HCT116 (cell line): ENCODE data around the gene PAM16. TPM values are rescaled to one million over a fixed set of nuclear protein-coding genes. Genes with fewer than 3 reads are reported as not detected.
A peak's percentile ranks its signal among the peaks of the same experiment; 100 is the strongest.

Experiments used
- ATAC-seq: fragments of 200-7000 bp; cut with Tn5 transposase; 2 replicates; pipeline ENCODE4 v1.9.1; 2020; ENCODE audit warnings: mild to moderate bottlenecking, moderate library complexity
- BruUV-seq: library from RNA; stranded (reverse); fragments of 400-500 nt; replicated peaks from 2 replicates; lab custom pipeline; 2021; lab: Mats Ljungman, UMichigan
- CTCF ChIA-PET: fragments of 300-600 bp; sonication (Branson Sonifier 250); formaldehyde crosslinking; loops from one replicate; lab custom pipeline; 2021; ENCODE audit warnings: antibody characterized with exemption; lab: Charles Lee
- POLR2A ChIA-PET: fragments of 300-600, 350-600 bp; sonication (Branson Sonifier 250); formaldehyde crosslinking; loops from one replicate; lab custom pipeline; 2021; ENCODE audit warnings: antibody characterized with exemption; lab: Charles Lee
- RAD21 ChIA-PET, 2 experiments: fragments of 300-600 bp; sonication (Branson Sonifier 250); formaldehyde crosslinking; loops; one replicate each; lab custom pipeline; 2023; ENCODE audit warnings: low total read pairs in 2 of 2; ENCODE audit not compliant: uncharacterized antibody in 2 of 2, unreplicated experiment in 2 of 2, low non-redundant PET in 1 of 2; lab: Charles Lee
- DNase-seq: peaks from one replicate; pipeline ENCODE4 v3.0.0-alpha.2; 2010; ENCODE audit warnings: low read depth, low spot score
- H2AFZ ChIP-seq: fragments of 200-600 bp; shearing (Covaris generic), sonication (generic); 2 replicates; pipeline ENCODE4 v1.6.1; 2017; ENCODE audit warnings: low read depth, mixed run types, mixed read lengths, antibody characterized with exemption, low read length; ENCODE audit not compliant: poor library complexity, severe bottlenecking
- H3K27ac ChIP-seq: 2 replicates; pipeline ENCODE4 v1.5.1; 2012; ENCODE audit warnings: low read depth, low read length
- H3K27me3 ChIP-seq: fragments of 200-600 bp; sonication (generic); 2 replicates; pipeline ENCODE4 v1.6.1; 2016; ENCODE audit warnings: mixed run types, low read length, mixed read lengths; ENCODE audit not compliant: insufficient read depth
- H3K36me3 ChIP-seq, 2 experiments: fragments of 200-500 bp in 1 of 2; fragments of 200-600 bp in 1 of 2; sonication (Bioruptor generic) in 1 of 2; sonication (generic) in 1 of 2; 2 replicates each; pipeline versions ENCODE4 v1.5.1 to v1.6.1; 2014 to 2016; ENCODE audit warnings: low read length in 2 of 2, inconsistent platforms in 1 of 2, mixed read lengths in 1 of 2, mixed run types in 1 of 2; ENCODE audit not compliant: insufficient read depth in 2 of 2, control insufficient read depth in 1 of 2
- H3K4me1 ChIP-seq, 2 experiments: fragments of 200-600 bp in 1 of 2; sonication (generic) in 1 of 2; 2 replicates each; pipeline versions ENCODE4 v1.5.1 to v1.6.1; 2012 to 2017; ENCODE audit warnings: low read length in 2 of 2, inconsistent platforms in 1 of 2, mild to moderate bottlenecking in 1 of 2, mixed read lengths in 1 of 2, mixed run types in 1 of 2, moderate library complexity in 1 of 2; ENCODE audit not compliant: insufficient read depth in 2 of 2, control insufficient read depth in 1 of 2
- H3K4me2 ChIP-seq: fragments of 200-600 bp; sonication (generic); 2 replicates; pipeline ENCODE4 v1.6.1; 2017; ENCODE audit warnings: mixed run types, low read length, mixed read lengths
- H3K4me3 ChIP-seq, 2 experiments: fragments of 200-600 bp in 1 of 2; sonication (generic) in 1 of 2; replicated peaks in 1 of 2; 2 replicates each; pipeline ENCODE4 v1.5.1; 2011 to 2016; ENCODE audit warnings: low read length in 2 of 2, control low read depth in 1 of 2, low read depth in 1 of 2, mild to moderate bottlenecking in 1 of 2, mixed read lengths in 1 of 2, mixed run types in 1 of 2
- H3K79me2 ChIP-seq: fragments of 200-600 bp; sonication (generic); 2 replicates; pipeline ENCODE4 v1.6.1; 2017; ENCODE audit warnings: mild to moderate bottlenecking, mixed run types, low read length, moderate library complexity, mixed read lengths; ENCODE audit not compliant: insufficient read depth
- H3K9ac ChIP-seq: fragments of 200-600 bp; sonication (generic); 2 replicates; pipeline ENCODE4 v1.6.1; 2016; ENCODE audit warnings: low read length, mixed read lengths
- H3K9me2 ChIP-seq: fragments of 200-600 bp; sonication (generic), shearing (Covaris generic); 2 replicates; pipeline ENCODE4 v1.6.1; 2017; ENCODE audit warnings: mixed run types, mild to moderate bottlenecking, moderate library complexity; ENCODE audit not compliant: insufficient read depth
- H3K9me3 ChIP-seq, 2 experiments: fragments of 200-500 bp in 1 of 2; fragments of 200-600 bp in 1 of 2; sonication (Bioruptor generic) in 1 of 2; sonication (generic) in 1 of 2; 2 replicates each; pipeline ENCODE4 v1.6.1; 2014 to 2017; ENCODE audit warnings: low read length in 2 of 2, mixed read lengths in 2 of 2, inconsistent platforms in 1 of 2, low read depth in 1 of 2, mild to moderate bottlenecking in 1 of 2, mixed run types in 1 of 2, moderate library complexity in 1 of 2; ENCODE audit not compliant: control insufficient read depth in 1 of 2, insufficient read depth in 1 of 2
- H4K20me1 ChIP-seq: fragments of 200-600 bp; sonication (generic), shearing (Covaris generic); 2 replicates; pipeline ENCODE4 v1.6.1; 2017; ENCODE audit warnings: mixed run types, mild to moderate bottlenecking, moderate library complexity; ENCODE audit not compliant: insufficient read depth
- EGR1 ChIP-seq: IDR thresholded peaks from 2 replicates; pipeline ENCODE4 v1.6.1; 2012; ENCODE audit warnings: low read depth
- JUND ChIP-seq: IDR thresholded peaks from 2 replicates; pipeline ENCODE4 v1.6.1; 2012
- POLR2AphosphoS5 ChIP-seq: IDR thresholded peaks from 2 replicates; pipeline ENCODE4 v1.6.1; 2011; ENCODE audit warnings: mild to moderate bottlenecking, low read depth, low read length, moderate library complexity
- RAD21 ChIP-seq: IDR thresholded peaks from 2 replicates; pipeline ENCODE4 v1.6.1; 2012; ENCODE audit warnings: low read depth, mild to moderate bottlenecking
- ZFX ChIP-seq: fragments of 450-650 bp; IDR thresholded peaks from 2 replicates; pipeline ENCODE4 v1.6.1; 2017
- intact Hi-C: fragments of 100-400 bp; cut with micrococcal nuclease; formaldehyde crosslinking; loops from 2 replicates; pipeline ENCODE4 v1.10.0; 2022
- total RNA-seq: library from RNA; stranded (reverse); gene quantifications from one replicate; pipeline ENCODE4 v1.2.1, GENCODE V29; 2021; ENCODE audit not compliant: unreplicated experiment

Gene PAM16
- total RNA-seq, 1 experiment from 2014 or later: 102 TPM

DNA sequence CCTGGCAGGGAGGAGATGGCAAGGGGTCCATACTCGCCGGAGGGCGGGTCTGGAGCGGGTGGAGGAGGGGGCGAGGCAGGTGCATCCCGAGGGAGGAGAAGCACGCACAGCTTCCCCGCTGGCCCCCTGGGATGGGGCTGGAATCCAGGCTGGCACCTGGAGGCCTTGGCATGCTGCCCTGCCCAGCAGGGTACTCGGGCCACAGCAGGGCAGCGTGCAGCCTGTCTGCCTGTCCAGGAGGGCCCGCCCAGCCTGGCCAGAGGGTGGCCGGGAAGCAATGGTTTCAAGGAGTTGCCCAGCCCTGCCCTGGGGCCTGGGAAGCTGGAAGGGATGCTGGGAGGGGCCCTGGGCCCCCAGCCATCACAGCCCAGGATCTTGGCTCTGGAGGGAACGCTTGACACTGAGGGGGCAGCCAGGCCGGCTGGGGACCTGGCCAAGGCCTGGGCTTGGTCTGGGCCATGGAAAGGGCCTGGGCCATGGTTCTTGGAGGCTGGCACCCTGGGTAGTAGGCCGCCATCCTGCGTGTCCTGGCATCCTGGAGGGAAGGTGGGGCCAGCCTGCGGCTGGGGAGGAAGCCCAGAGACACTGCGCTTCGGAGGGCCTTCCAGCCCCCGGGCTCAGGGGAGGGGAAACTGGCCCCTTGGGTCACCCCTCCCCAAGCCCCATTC lies 34.1 kb downstream of the PAM16 start:
- Histone ChIP-seq H3K4me1 (peaks cover 32 to 57% of the 10 kb centered on the region in 2 experiments), H3K4me2 (peak overlapping the region; percentile 93), H2AFZ (no peak overlapping the region), H3K36me3 (no peaks in the 10 kb centered on the region), H3K27me3 (no peaks in the 10 kb centered on the region), H3K27ac (peak overlapping the region; percentile 93), H3K9me3 (no peaks in the 10 kb centered on the region), H3K4me3 (peak overlapping the region; percentile 79 to 82), H4K20me1 (no peaks in the 10 kb centered on the region; the same call in 1 of the 2 replicates), H3K9me2 (no peaks in the 10 kb centered on the region), H3K9ac (peak overlapping the region; percentile 83), H3K79me2 (peaks cover 58% of the 10 kb centered on the region)
- ChIA-PET CTCF (interaction anchor here (0.7 to 1.4 kb wide), 3 partner anchors 8 to 63 kb away, joined by 3 to 6 read pairs (median 4); no protein-coding TSS in a partner anchor), POLR2A (interaction anchor here (0.8 to 2.0 kb wide), 3 partner anchors 9 to 63 kb away, joined by 3 to 6 read pairs (median 6); no protein-coding TSS in a partner anchor), RAD21 (interaction anchor here in 1 of 2 experiments (0.9 kb wide), 1 partner anchor 28 kb away, joined by 4 read pairs; no protein-coding TSS in a partner anchor)
- no peak for DNase-seq
- intact Hi-C loops: no loop called here
- TF ChIP-seq POLR2AphosphoS5 (peak; percentile 54), JUND (no peak), ZFX (0 out of 2 replicates have a peak, but pooled peaks have one; percentile 20), EGR1 (no peak)
- BruUV-seq: no TSS peak
- peak; percentile 35 for ATAC-seq

DNA sequence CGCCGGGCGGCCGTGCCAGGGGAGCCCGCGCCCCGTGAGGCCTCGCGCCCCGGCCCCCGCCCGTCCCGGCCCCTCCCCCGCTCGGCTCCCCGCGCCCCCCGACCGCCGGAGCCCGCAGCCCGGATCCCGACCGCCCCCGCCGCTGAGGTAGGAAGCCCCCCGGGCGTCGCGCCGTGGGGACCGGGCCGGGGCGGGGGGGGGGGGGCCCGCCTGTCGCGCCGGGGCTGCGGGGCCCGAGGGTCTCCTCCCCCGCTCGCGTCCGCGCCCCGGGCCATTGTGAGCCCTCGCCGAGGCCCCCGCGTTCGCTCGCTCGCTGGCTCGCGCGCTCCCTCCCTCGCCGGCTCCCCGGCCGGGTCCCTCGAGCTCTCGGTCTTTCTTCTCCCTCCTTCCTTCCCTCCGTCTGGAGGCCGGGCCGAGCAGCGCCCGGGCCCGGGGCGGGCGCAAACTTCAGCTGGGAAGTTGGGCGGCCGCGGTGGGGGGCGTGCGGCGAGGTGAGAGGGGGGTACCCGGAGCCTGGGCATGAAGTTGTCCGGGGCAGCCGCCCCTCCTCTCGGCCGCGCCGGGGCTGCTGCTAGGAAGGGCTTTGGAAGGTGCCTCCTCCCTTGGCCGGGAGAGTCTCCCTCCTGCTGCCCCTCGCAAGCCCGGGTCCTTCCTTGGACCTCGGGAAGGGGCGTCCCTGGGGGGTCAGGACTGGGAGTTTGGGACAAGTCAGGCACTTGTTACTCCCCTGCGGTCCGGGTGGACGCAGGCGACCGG lies 34.8 kb downstream of the PAM16 start:
- BruUV-seq: no TSS peak
- DNase-seq (no peak), ATAC-seq (0 out of 2 replicates have a peak, but pooled peaks have one; percentile 0)
- Histone ChIP-seq H3K4me2 (peak overlapping the region; percentile 93), H3K36me3 (no peaks in the 10 kb centered on the region), H3K9me2 (no peaks in the 10 kb centered on the region), H3K27ac (peak overlapping the region; percentile 93), H3K79me2 (peaks cover 51% of the 10 kb centered on the region), H3K4me1 (peaks cover 32 to 57% of the 10 kb centered on the region in 2 experiments), H3K4me3 (peak overlapping the region; percentile 79 to 82), H3K27me3 (no peaks in the 10 kb centered on the region), H3K9ac (peak overlapping the region; percentile 83), H4K20me1 (no peaks in the 10 kb centered on the region; the same call in 1 of the 2 replicates), H3K9me3 (no peaks in the 10 kb centered on the region), H2AFZ (no peak overlapping the region)
- intact Hi-C loops: no loop called here
- ChIA-PET POLR2A (interaction anchor here (1.5 to 2.0 kb wide), 2 partner anchors 8 to 63 kb away, joined by 6 read pairs; no protein-coding TSS in a partner anchor), CTCF (interaction anchor here (0.7 to 0.8 kb wide), 2 partner anchors 26 to 640 kb away, joined by 3 read pairs; no protein-coding TSS in a partner anchor), RAD21 (interaction anchor here in 1 of 2 experiments (0.7 to 0.9 kb wide), 2 partner anchors 17 to 27 kb away, joined by 4 read pairs; no protein-coding TSS in a partner anchor)
- TF ChIP-seq ZFX: peak; percentile 30; the same call in 1 of the 2 replicates
- TF ChIP-seq RAD21: no peak
- TF ChIP-seq POLR2AphosphoS5: peak; percentile 15; the same call in 1 of the 2 replicates
